HCT116 (cell line): ENCODE data around the gene KREMEN2. TPM values are rescaled to one million over a fixed set of nuclear protein-coding genes. Genes with fewer than 3 reads are reported as not detected.

Experiments
- ATAC-seq: fragments of 200-7000 bp; cut with Tn5 transposase; 2 replicates; pipeline ENCODE4 v1.9.1; 2020; ENCODE audit warnings: mild to moderate bottlenecking, moderate library complexity
- BruUV-seq: library from RNA; stranded (reverse); fragments of 400-500 nt; replicated peaks from 2 replicates; lab custom pipeline; 2021; lab: Mats Ljungman, UMichigan
- CTCF ChIA-PET: fragments of 300-600 bp; sonication (Branson Sonifier 250); formaldehyde crosslinking; loops from one replicate; lab custom pipeline; 2021; ENCODE audit warnings: antibody characterized with exemption; lab: Charles Lee
- POLR2A ChIA-PET: fragments of 300-600, 350-600 bp; sonication (Branson Sonifier 250); formaldehyde crosslinking; loops from one replicate; lab custom pipeline; 2021; ENCODE audit warnings: antibody characterized with exemption; lab: Charles Lee
- RAD21 ChIA-PET, 2 experiments: fragments of 300-600 bp; sonication (Branson Sonifier 250); formaldehyde crosslinking; loops; one replicate each; lab custom pipeline; 2023; ENCODE audit warnings: low total read pairs in 2 of 2; ENCODE audit not compliant: uncharacterized antibody in 2 of 2, unreplicated experiment in 2 of 2, low non-redundant PET in 1 of 2; lab: Charles Lee
- DNase-seq: peaks from one replicate; pipeline ENCODE4 v3.0.0-alpha.2; 2010; ENCODE audit warnings: low read depth, low spot score
- H2AFZ ChIP-seq: fragments of 200-600 bp; shearing (Covaris generic), sonication (generic); 2 replicates; pipeline ENCODE4 v1.6.1; 2017; ENCODE audit warnings: low read depth, mixed run types, mixed read lengths, antibody characterized with exemption, low read length; ENCODE audit not compliant: poor library complexity, severe bottlenecking
- H3K27ac ChIP-seq: 2 replicates; pipeline ENCODE4 v1.5.1; 2012; ENCODE audit warnings: low read depth, low read length
- H3K27me3 ChIP-seq: fragments of 200-600 bp; sonication (generic); 2 replicates; pipeline ENCODE4 v1.6.1; 2016; ENCODE audit warnings: mixed run types, low read length, mixed read lengths; ENCODE audit not compliant: insufficient read depth
- H3K36me3 ChIP-seq, 2 experiments: fragments of 200-500 bp in 1 of 2; fragments of 200-600 bp in 1 of 2; sonication (Bioruptor generic) in 1 of 2; sonication (generic) in 1 of 2; 2 replicates each; pipeline versions ENCODE4 v1.5.1 to v1.6.1; 2014 to 2016; ENCODE audit warnings: low read length in 2 of 2, inconsistent platforms in 1 of 2, mixed read lengths in 1 of 2, mixed run types in 1 of 2; ENCODE audit not compliant: insufficient read depth in 2 of 2, control insufficient read depth in 1 of 2
- H3K4me1 ChIP-seq, 2 experiments: fragments of 200-600 bp in 1 of 2; sonication (generic) in 1 of 2; 2 replicates each; pipeline versions ENCODE4 v1.5.1 to v1.6.1; 2012 to 2017; ENCODE audit warnings: low read length in 2 of 2, inconsistent platforms in 1 of 2, mild to moderate bottlenecking in 1 of 2, mixed read lengths in 1 of 2, mixed run types in 1 of 2, moderate library complexity in 1 of 2; ENCODE audit not compliant: insufficient read depth in 2 of 2, control insufficient read depth in 1 of 2
- H3K4me2 ChIP-seq: fragments of 200-600 bp; sonication (generic); 2 replicates; pipeline ENCODE4 v1.6.1; 2017; ENCODE audit warnings: mixed run types, low read length, mixed read lengths
- H3K4me3 ChIP-seq, 2 experiments: fragments of 200-600 bp in 1 of 2; sonication (generic) in 1 of 2; replicated peaks in 1 of 2; 2 replicates each; pipeline ENCODE4 v1.5.1; 2011 to 2016; ENCODE audit warnings: low read length in 2 of 2, control low read depth in 1 of 2, low read depth in 1 of 2, mild to moderate bottlenecking in 1 of 2, mixed read lengths in 1 of 2, mixed run types in 1 of 2
- H3K79me2 ChIP-seq: fragments of 200-600 bp; sonication (generic); 2 replicates; pipeline ENCODE4 v1.6.1; 2017; ENCODE audit warnings: mild to moderate bottlenecking, mixed run types, low read length, moderate library complexity, mixed read lengths; ENCODE audit not compliant: insufficient read depth
- H3K9ac ChIP-seq: fragments of 200-600 bp; sonication (generic); 2 replicates; pipeline ENCODE4 v1.6.1; 2016; ENCODE audit warnings: low read length, mixed read lengths
- H3K9me2 ChIP-seq: fragments of 200-600 bp; sonication (generic), shearing (Covaris generic); 2 replicates; pipeline ENCODE4 v1.6.1; 2017; ENCODE audit warnings: mixed run types, mild to moderate bottlenecking, moderate library complexity; ENCODE audit not compliant: insufficient read depth
- H3K9me3 ChIP-seq, 2 experiments: fragments of 200-500 bp in 1 of 2; fragments of 200-600 bp in 1 of 2; sonication (Bioruptor generic) in 1 of 2; sonication (generic) in 1 of 2; 2 replicates each; pipeline ENCODE4 v1.6.1; 2014 to 2017; ENCODE audit warnings: low read length in 2 of 2, mixed read lengths in 2 of 2, inconsistent platforms in 1 of 2, low read depth in 1 of 2, mild to moderate bottlenecking in 1 of 2, mixed run types in 1 of 2, moderate library complexity in 1 of 2; ENCODE audit not compliant: control insufficient read depth in 1 of 2, insufficient read depth in 1 of 2
- H4K20me1 ChIP-seq: fragments of 200-600 bp; sonication (generic), shearing (Covaris generic); 2 replicates; pipeline ENCODE4 v1.6.1; 2017; ENCODE audit warnings: mixed run types, mild to moderate bottlenecking, moderate library complexity; ENCODE audit not compliant: insufficient read depth
- CBX3 ChIP-seq: IDR thresholded peaks from 2 replicates; pipeline ENCODE4 v1.6.1; 2012; ENCODE audit warnings: low read depth
- CEBPB ChIP-seq: IDR thresholded peaks from 2 replicates; pipeline ENCODE4 v1.6.1; 2012; ENCODE audit warnings: low read depth
- SRF ChIP-seq: IDR thresholded peaks from 2 replicates; pipeline ENCODE4 v1.6.1; 2012; ENCODE audit warnings: low read depth
- YY1 ChIP-seq: IDR thresholded peaks from 2 replicates; pipeline ENCODE4 v1.6.1; 2011; ENCODE audit warnings: low read length, low read depth, moderate library complexity, mild to moderate bottlenecking; ENCODE audit not compliant: insufficient replicate concordance; ENCODE audit errors: extremely low read depth
- ZNF274 ChIP-seq: fragments of 200-500 bp; sonication (Bioruptor generic); IDR thresholded peaks from 2 replicates; pipeline ENCODE4 v1.6.1; 2014; ENCODE audit warnings: mild to moderate bottlenecking, low read depth, low read length, inconsistent platforms
- intact Hi-C: fragments of 100-400 bp; cut with micrococcal nuclease; formaldehyde crosslinking; loops from 2 replicates; pipeline ENCODE4 v1.10.0; 2022
- total RNA-seq: library from RNA; stranded (reverse); gene quantifications from one replicate; pipeline ENCODE4 v1.2.1, GENCODE V29; 2021; ENCODE audit not compliant: unreplicated experiment
- TF ChIP-seq, protein P1 (sequence below): IDR thresholded peaks from 2 replicates; pipeline ENCODE4 v1.6.1; 2012; ENCODE audit warnings: low read depth
- TF ChIP-seq, protein P2 (sequence below), 3 experiments: fragments of 200-600 bp in 1 of 3; sonication (generic) in 1 of 3; IDR thresholded peaks in 2 of 3; conservative IDR thresholded peaks in 1 of 3; 2 replicates each; pipeline ENCODE4 v1.5.1; 2012 to 2017; ENCODE audit warnings: low read depth in 2 of 3, low read length in 2 of 3, antibody characterized with exemption in 1 of 3, borderline replicate concordance in 1 of 3, control low read depth in 1 of 3, mild to moderate bottlenecking in 1 of 3, mixed read lengths in 1 of 3, mixed run types in 1 of 3, moderate library complexity in 1 of 3; ENCODE audit not compliant: insufficient read depth in 1 of 3

Gene KREMEN2
- total RNA-seq, 1 experiment from 2014 or later = 14.1 TPM

DNA sequence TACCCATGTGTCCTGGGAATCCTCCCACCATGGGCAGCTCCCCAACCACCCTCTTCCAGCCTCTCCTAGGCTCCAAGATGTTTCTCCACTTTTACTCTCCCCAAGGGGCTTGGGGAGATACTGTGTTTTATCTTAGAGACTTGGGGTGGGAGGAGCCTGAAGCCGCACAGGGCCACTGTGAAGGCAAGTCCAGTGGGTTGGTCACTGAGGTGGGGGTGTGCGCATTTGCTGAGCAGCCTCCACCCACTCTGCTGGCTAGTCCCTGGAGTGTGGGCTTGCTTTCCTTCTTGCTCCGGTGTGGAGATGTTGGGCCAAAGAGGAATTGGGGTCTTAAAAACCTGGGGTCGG lies 44.6 kb downstream of the KREMEN2 start:
- H3K36me3 ChIP-seq = no peaks in the 10 kb centered on the region
- peak overlapping the region; percentile 84 for H3K4me2 ChIP-seq
- BruUV-seq = no TSS peak
- CTCF ChIA-PET = no interaction called here
- H3K4me3 ChIP-seq = no peak overlapping the region; a peak in 1 of 4 replicates
- H3K9me3 ChIP-seq = no peaks in the 10 kb centered on the region
- H4K20me1 ChIP-seq = no peaks in the 10 kb centered on the region
- H3K27ac ChIP-seq = no peak overlapping the region
- no peaks in the 10 kb centered on the region for H3K79me2 ChIP-seq
- ATAC-seq (no peak), DNase-seq (no peak)
- no peaks in the 10 kb centered on the region for H3K9me2 ChIP-seq
- peak overlapping the region; percentile 64 for H3K9ac ChIP-seq
- H3K4me1 ChIP-seq = peaks cover 64 to 89% of the 10 kb centered on the region in 2 experiments
- no peak overlapping the region for H2AFZ ChIP-seq
- H3K27me3 ChIP-seq = no peaks in the 10 kb centered on the region
- TF ChIP-seq, protein P1, sequence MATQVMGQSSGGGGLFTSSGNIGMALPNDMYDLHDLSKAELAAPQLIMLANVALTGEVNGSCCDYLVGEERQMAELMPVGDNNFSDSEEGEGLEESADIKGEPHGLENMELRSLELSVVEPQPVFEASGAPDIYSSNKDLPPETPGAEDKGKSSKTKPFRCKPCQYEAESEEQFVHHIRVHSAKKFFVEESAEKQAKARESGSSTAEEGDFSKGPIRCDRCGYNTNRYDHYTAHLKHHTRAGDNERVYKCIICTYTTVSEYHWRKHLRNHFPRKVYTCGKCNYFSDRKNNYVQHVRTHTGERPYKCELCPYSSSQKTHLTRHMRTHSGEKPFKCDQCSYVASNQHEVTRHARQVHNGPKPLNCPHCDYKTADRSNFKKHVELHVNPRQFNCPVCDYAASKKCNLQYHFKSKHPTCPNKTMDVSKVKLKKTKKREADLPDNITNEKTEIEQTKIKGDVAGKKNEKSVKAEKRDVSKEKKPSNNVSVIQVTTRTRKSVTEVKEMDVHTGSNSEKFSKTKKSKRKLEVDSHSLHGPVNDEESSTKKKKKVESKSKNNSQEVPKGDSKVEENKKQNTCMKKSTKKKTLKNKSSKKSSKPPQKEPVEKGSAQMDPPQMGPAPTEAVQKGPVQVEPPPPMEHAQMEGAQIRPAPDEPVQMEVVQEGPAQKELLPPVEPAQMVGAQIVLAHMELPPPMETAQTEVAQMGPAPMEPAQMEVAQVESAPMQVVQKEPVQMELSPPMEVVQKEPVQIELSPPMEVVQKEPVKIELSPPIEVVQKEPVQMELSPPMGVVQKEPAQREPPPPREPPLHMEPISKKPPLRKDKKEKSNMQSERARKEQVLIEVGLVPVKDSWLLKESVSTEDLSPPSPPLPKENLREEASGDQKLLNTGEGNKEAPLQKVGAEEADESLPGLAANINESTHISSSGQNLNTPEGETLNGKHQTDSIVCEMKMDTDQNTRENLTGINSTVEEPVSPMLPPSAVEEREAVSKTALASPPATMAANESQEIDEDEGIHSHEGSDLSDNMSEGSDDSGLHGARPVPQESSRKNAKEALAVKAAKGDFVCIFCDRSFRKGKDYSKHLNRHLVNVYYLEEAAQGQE = no peak
- TF ChIP-seq, protein P2, sequence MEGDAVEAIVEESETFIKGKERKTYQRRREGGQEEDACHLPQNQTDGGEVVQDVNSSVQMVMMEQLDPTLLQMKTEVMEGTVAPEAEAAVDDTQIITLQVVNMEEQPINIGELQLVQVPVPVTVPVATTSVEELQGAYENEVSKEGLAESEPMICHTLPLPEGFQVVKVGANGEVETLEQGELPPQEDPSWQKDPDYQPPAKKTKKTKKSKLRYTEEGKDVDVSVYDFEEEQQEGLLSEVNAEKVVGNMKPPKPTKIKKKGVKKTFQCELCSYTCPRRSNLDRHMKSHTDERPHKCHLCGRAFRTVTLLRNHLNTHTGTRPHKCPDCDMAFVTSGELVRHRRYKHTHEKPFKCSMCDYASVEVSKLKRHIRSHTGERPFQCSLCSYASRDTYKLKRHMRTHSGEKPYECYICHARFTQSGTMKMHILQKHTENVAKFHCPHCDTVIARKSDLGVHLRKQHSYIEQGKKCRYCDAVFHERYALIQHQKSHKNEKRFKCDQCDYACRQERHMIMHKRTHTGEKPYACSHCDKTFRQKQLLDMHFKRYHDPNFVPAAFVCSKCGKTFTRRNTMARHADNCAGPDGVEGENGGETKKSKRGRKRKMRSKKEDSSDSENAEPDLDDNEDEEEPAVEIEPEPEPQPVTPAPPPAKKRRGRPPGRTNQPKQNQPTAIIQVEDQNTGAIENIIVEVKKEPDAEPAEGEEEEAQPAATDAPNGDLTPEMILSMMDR (IDR thresholded peaks at IDR 0.05 in 2 of 3, conservative IDR thresholded peaks at IDR 0.05 in 1 of 3; ENCODE audit: borderline replicate concordance in 1 of 3, insufficient read depth in 1 of 3, low read depth in 2 of 3, low read length in 2 of 3) = no peak
- TF ChIP-seq SRF (no peak), YY1 (no peak), CBX3 (no peak), CEBPB (no peak), ZNF274 (no peak)
- RAD21 ChIA-PET = no interaction called here
- intact Hi-C loops = no loop called here
- POLR2A ChIA-PET = interaction anchor here (11.4 kb wide), 1 partner anchor 13 kb away, joined by 188 read pairs; the partner anchor contains the start of genes CLDN6, HCFC1R1, THOC6 and TNFRSF12A
